HG03378 (cell line): ENCODE data around the gene BOC.

Experiments used
- ATAC-seq: cut with Tn5 transposase; IDR thresholded peaks from one replicate; pipeline ENCODE4 v1.9.1; 2021; ENCODE audit warnings: mild to moderate bottlenecking, moderate library complexity; ENCODE audit not compliant: unreplicated experiment

Gene BOC

GRCh38 chr3:113265231-113265630 lies 53.9 kb downstream of the BOC start:
- no peak for ATAC-seq

- no peak for ATAC-seq
Observed at GRCh38 chr3:113266738-113267137, 55.4 kb downstream of the BOC start.

- ATAC-seq = no peak
Observed at GRCh38 chr3:113268311-113268710, 57.0 kb downstream of the BOC start.

- no peak for ATAC-seq
Observed at GRCh38 chr3:113268942-113269341, 57.6 kb downstream of the BOC start.

- no peak for ATAC-seq
Observed at GRCh38 chr3:113269661-113270060, 58.3 kb downstream of the BOC start.

- ATAC-seq = no peak
Observed at GRCh38 chr3:113270068-113270467, 58.7 kb downstream of the BOC start.

GRCh38 chr3:113270786-113271185 lies 59.4 kb downstream of the BOC start:
- no peak for ATAC-seq

GRCh38 chr3:113271189-113271588 lies 59.8 kb downstream of the BOC start:
- no peak for ATAC-seq

GRCh38 chr3:113271594-113272384 lies 60.4 kb downstream of the BOC start:
- ATAC-seq = no peak

- ATAC-seq = no peak
Observed at GRCh38 chr3:113272385-113272779, 61.0 kb downstream of the BOC start.

- ATAC-seq = no peak
Observed at GRCh38 chr3:113273011-113273410, 61.7 kb downstream of the BOC start.

- no peak for ATAC-seq
Observed at GRCh38 chr3:113273604-113274378, 62.4 kb downstream of the BOC start.

GRCh38 chr3:113274425-113275257 lies 63.3 kb downstream of the BOC start:
- no peak for ATAC-seq

- ATAC-seq = no peak
Observed at GRCh38 chr3:113275258-113275556, 63.9 kb downstream of the BOC start.

- ATAC-seq = no peak
Observed at GRCh38 chr3:113275583-113275928, 64.2 kb downstream of the BOC start.

GRCh38 chr3:113275929-113276750 lies 64.8 kb downstream of the BOC start:
- peak; percentile 59 for ATAC-seq

GRCh38 chr3:113276751-113277080 lies 65.4 kb downstream of the BOC start:
- no peak for ATAC-seq

- peak; percentile 56 for ATAC-seq
Observed at GRCh38 chr3:113277414-113277813, 66.1 kb downstream of the BOC start.

GRCh38 chr3:113277941-113278598 lies 66.7 kb downstream of the BOC start:
- ATAC-seq = no peak

- no peak for ATAC-seq
Observed at GRCh38 chr3:113278599-113278955, 67.2 kb downstream of the BOC start.

- no peak for ATAC-seq
Observed at GRCh38 chr3:113279686-113280085, 68.3 kb downstream of the BOC start.
